Activated T-helper 2 cell treated with anti-CD3 and anti-CD28 coated beads, Interferon-gamma antibody, Interleukin-2, Interleukin-4, amounts not matched to agents 10 μg/mL and 5 μg/mL and 100 μg/mL, durations not matched to agents 14 hours and 24 hours and 36 hours (primary cell): ENCODE data around the gene KCNK7. TPM values are rescaled to one million over a fixed set of nuclear protein-coding genes. Genes with fewer than 3 reads are reported as not detected.

Experiments used
- DNase-seq: peaks from one replicate; pipeline ENCODE4 v3.0.0; 2021; ENCODE audit warnings: low spot score
- H3K27ac Mint-ChIP-seq: one replicate; pipeline ENCODE4 v1.8.0; 2021; ENCODE audit warnings: mixed read lengths
- H3K27me3 Mint-ChIP-seq: one replicate; pipeline ENCODE4 v1.8.0; 2021; ENCODE audit warnings: low read depth, mixed read lengths
- H3K36me3 Mint-ChIP-seq: one replicate; pipeline ENCODE4 v1.8.0; 2021; ENCODE audit warnings: low read depth, mixed read lengths
- H3K4me1 Mint-ChIP-seq: one replicate; pipeline ENCODE4 v1.8.0; 2021; ENCODE audit warnings: low read depth, mixed read lengths
- H3K4me3 Mint-ChIP-seq: one replicate; pipeline ENCODE4 v1.8.0; 2021; ENCODE audit warnings: low read depth, mild to moderate bottlenecking, moderate library complexity, mixed read lengths
- H3K9me3 Mint-ChIP-seq: one replicate; pipeline ENCODE4 v1.8.0; 2021; ENCODE audit warnings: mixed read lengths
- intact Hi-C: fragments of 100-400 bp; cut with micrococcal nuclease; formaldehyde crosslinking; loops from one replicate; pipeline ENCODE4 v1.15.1; 2023
- total RNA-seq: library from RNA; stranded (reverse); gene quantifications from 2 replicates; pipeline ENCODE4 v1.2.3, GENCODE V29; 2022

The KCNK7 gene
- total RNA-seq, 1 donor from 2014 or later = 0.78 TPM

- H3K4me1 Mint-ChIP-seq = peaks cover 3% of the 10 kb centered on the region
- H3K27ac Mint-ChIP-seq = no peak overlapping the region
- DNase-seq = no peak
- H3K36me3 Mint-ChIP-seq = peaks cover 60% of the 10 kb centered on the region
- H3K27me3 Mint-ChIP-seq = no peaks in the 10 kb centered on the region
- no peaks in the 10 kb centered on the region for H3K9me3 Mint-ChIP-seq
- intact Hi-C loops = no loop called here
- H3K4me3 Mint-ChIP-seq = no peak overlapping the region
These were observed 27.6 kb upstream of the KCNK7 start for GRCh38 chr11:65623177-65623576.

GRCh38 chr11:65622011-65622410 lies 26.4 kb upstream of the KCNK7 start:
- intact Hi-C loops = no loop called here
- Mint-ChIP-seq H3K9me3 (no peaks in the 10 kb centered on the region), H3K27me3 (no peaks in the 10 kb centered on the region), H3K4me3 (no peak overlapping the region), H3K27ac (no peak overlapping the region), H3K36me3 (peaks cover 55% of the 10 kb centered on the region), H3K4me1 (peaks cover 5% of the 10 kb centered on the region)
- no peak for DNase-seq

DNA sequence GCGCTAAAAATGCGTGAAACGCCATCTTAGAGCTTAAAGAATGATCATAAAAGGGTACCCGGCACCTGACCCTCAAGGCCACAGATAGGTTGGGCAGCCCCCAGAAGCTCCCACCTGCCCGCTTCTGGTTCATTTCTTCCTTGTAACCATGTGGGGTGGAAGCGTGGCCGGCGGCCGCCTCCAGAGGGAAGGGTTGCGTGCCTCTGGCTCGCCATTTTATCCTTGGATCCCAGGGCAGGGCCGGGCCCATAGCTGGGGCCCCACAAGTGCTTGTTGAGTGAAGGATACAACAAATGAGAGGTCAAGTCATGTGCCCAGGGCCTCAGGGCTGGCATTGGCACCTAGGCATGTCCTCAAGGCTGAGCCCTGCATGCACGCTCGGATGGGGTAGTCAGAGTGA lies 25.9 kb upstream of the KCNK7 start:
- intact Hi-C loops = no loop called here
- Mint-ChIP-seq H3K9me3 (no peaks in the 10 kb centered on the region), H3K36me3 (peaks cover 56% of the 10 kb centered on the region), H3K4me3 (no peak overlapping the region), H3K27me3 (no peaks in the 10 kb centered on the region), H3K4me1 (peaks cover 11% of the 10 kb centered on the region), H3K27ac (no peak overlapping the region)
- no peak for DNase-seq

- intact Hi-C loops = no loop called here
- Mint-ChIP-seq H3K36me3 (peaks cover 51% of the 10 kb centered on the region), H3K27ac (no peak overlapping the region), H3K4me1 (peaks cover 12% of the 10 kb centered on the region), H3K27me3 (no peaks in the 10 kb centered on the region), H3K4me3 (no peak overlapping the region), H3K9me3 (no peaks in the 10 kb centered on the region)
- no peak for DNase-seq
These were observed 25.1 kb upstream of the KCNK7 start for GRCh38 chr11:65620666-65621065.

DNA sequence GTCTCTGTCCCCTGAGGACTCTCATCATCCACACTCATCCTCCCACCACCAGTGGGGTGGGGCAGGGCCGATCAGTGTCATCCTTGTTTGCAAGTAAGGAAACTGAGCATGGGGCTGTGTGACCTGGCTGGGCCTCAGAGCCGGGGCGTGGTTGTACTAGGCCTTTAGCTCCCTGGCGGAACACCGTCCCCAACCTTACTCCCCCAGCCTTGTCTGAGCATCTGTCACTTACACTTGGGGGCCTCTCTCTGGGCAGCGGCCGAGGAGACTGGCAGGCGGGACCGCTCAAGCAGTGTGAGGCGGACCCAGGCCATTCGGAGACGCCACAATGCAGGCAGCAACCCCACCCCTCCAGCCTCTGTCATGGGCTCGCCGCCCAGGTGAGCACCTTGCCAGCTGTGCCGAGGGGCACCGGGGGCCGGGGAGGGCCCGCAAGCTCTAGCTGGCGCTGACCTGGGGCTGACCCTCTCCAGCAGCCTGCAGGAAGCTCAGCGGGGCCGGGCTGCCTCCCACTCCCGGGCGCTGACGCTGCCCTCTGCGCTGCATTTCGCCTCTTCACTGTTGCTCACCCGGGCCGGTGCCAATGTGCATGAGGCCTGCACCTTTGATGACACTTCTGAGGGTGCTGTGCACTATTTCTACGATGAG lies 23.8 kb upstream of the KCNK7 start:
- intact Hi-C loops = no loop called here
- peaks cover 12% of the 10 kb centered on the region for H3K4me1 Mint-ChIP-seq
- H3K9me3 Mint-ChIP-seq = no peaks in the 10 kb centered on the region
- no peak overlapping the region for H3K4me3 Mint-ChIP-seq
- peaks cover 47% of the 10 kb centered on the region for H3K36me3 Mint-ChIP-seq
- DNase-seq = no peak
- H3K27me3 Mint-ChIP-seq = no peaks in the 10 kb centered on the region
- no peak overlapping the region for H3K27ac Mint-ChIP-seq

GRCh38 chr11:65618763-65619162 lies 23.2 kb upstream of the KCNK7 start:
- H3K4me1 Mint-ChIP-seq = peaks cover 12% of the 10 kb centered on the region
- H3K9me3 Mint-ChIP-seq = no peaks in the 10 kb centered on the region
- H3K4me3 Mint-ChIP-seq = no peak overlapping the region
- intact Hi-C loops = no loop called here
- no peaks in the 10 kb centered on the region for H3K27me3 Mint-ChIP-seq
- H3K36me3 Mint-ChIP-seq = peaks cover 46% of the 10 kb centered on the region
- no peak overlapping the region for H3K27ac Mint-ChIP-seq
- no peak for DNase-seq

DNA sequence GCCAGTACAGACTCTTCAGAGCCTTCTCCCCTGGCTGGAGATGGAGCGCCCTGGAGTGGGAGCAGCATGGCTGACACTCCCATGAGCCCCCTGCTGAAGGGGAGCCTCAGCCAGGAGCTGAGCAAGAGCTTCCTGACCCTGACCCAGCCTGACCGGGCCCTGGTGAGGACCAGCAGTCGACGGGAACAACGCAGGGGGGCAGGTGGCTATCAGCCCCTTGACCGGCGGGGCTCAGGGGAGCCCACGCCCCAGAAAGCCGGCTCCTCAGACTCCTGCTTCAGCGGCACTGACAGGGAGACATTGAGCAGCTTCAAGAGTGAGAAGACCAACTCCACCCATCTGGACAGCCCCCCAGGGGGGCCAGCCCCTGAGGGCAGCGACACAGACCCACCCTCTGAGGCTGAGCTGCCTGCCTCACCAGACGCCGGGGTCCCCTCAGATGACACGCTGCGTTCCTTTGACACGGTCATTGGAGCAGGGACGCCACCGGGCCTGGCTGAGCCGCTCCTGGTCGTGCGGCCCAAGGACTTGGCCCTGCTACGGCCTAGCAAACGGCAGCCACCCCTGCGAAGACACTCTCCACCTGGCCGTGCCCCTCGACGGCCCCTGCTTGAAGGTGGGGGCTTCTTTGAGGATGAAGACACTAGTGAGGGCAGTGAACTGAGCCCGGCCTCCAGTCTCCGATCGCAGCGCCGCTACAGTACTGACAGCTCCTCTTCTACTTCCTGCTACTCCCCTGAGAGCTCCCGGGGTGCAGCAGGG lies 22.6 kb upstream of the KCNK7 start:
- peaks cover 13% of the 10 kb centered on the region for H3K4me1 Mint-ChIP-seq
- no peak overlapping the region for H3K27ac Mint-ChIP-seq
- intact Hi-C loops = no loop called here
- H3K4me3 Mint-ChIP-seq = peak overlapping the region; percentile 98
- no peaks in the 10 kb centered on the region for H3K9me3 Mint-ChIP-seq
- no peaks in the 10 kb centered on the region for H3K27me3 Mint-ChIP-seq
- H3K36me3 Mint-ChIP-seq = peaks cover 44% of the 10 kb centered on the region
- DNase-seq = no peak

GRCh38 chr11:65617136-65617850 lies 21.7 kb upstream of the KCNK7 start:
- Mint-ChIP-seq H3K27me3 (no peaks in the 10 kb centered on the region), H3K4me1 (peaks cover 16% of the 10 kb centered on the region), H3K36me3 (peaks cover 39% of the 10 kb centered on the region), H3K9me3 (no peaks in the 10 kb centered on the region), H3K4me3 (peak overlapping the region; percentile 98), H3K27ac (peak overlapping the region; percentile 90)
- intact Hi-C loops = no loop called here
- no peak for DNase-seq

DNA sequence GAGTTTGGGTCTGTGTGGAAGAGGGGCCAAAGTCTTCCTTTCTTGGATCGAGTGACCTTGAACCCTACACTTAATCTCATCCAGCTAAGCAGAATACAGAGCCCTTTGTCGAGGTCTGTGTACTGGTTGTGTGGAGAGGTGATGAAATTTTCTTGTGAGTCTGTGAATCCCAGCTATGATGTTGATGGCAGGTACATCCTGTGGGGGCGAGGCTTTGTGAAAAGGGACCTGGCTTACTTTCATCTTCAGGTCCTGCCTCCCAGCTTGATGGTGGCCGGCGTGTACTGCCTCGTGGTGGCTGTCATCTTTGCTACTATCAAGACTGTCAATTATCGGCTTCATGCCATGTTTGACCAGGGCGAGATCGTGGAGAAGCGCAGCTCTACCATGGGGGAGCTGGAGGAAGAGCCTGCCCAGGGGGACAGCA lies 21.0 kb upstream of the KCNK7 start:
- H3K4me3 Mint-ChIP-seq = peak overlapping the region; percentile 98
- no peaks in the 10 kb centered on the region for H3K9me3 Mint-ChIP-seq
- H3K27me3 Mint-ChIP-seq = no peaks in the 10 kb centered on the region
- peaks cover 41% of the 10 kb centered on the region for H3K36me3 Mint-ChIP-seq
- intact Hi-C loops = no loop called here
- peak overlapping the region; percentile 90 for H3K27ac Mint-ChIP-seq
- peaks cover 20% of the 10 kb centered on the region for H3K4me1 Mint-ChIP-seq
- peak; percentile 31 for DNase-seq

DNA sequence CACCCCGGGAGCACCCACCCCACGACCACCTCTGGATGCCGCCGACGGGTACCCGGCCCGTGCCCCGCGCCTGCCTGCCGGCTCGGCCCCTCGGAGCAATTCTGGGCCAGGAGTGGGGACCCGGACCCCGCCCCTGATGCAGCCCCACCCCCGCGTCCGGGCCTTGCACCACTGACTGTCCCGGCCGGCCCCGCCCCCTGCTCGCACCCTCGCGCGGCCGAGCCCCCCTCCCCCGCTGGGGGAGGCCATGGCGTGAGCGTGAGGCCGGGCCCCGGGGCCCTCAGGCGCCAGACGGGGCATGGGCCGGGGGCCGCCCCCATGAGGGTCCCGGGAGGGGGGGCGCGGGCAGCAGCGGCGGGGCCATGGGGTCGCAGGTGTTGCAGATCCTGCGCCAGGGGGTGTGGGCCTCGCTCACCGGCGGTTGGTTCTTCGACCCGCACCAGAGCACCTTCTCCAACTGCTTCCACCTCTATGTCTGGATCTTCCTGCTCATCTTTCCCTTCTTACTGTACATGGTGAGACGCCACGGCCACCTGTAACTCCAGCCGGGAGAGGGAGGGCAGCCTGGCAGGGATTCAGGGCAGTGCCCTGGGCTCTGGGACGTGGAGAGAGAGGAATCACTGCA lies 20.5 kb upstream of the KCNK7 start:
- intact Hi-C loops = loop anchor here (1.0 to 2.0 kb wide), 7 partner anchors 27 to 652 kb away; partner anchors contain the start of genes RAB1B, RELA and ZNRD2
- H3K4me1 Mint-ChIP-seq = peaks cover 21% of the 10 kb centered on the region
- no peaks in the 10 kb centered on the region for H3K9me3 Mint-ChIP-seq
- peaks cover 42% of the 10 kb centered on the region for H3K36me3 Mint-ChIP-seq
- peak overlapping the region; percentile 98 for H3K4me3 Mint-ChIP-seq
- no peaks in the 10 kb centered on the region for H3K27me3 Mint-ChIP-seq
- H3K27ac Mint-ChIP-seq = peak overlapping the region; percentile 94
- no peak for DNase-seq

- Mint-ChIP-seq H3K27me3 (no peaks in the 10 kb centered on the region), H3K4me3 (peak within 1 kb of the TSS; percentile 98), H3K27ac (peak within 1 kb of the TSS; percentile 94), H3K36me3 (peaks cover 46% of the 10 kb centered on the region), H3K4me1 (peaks cover 27% of the 10 kb centered on the region), H3K9me3 (no peaks in the 10 kb centered on the region)
- DNase-seq = peak; percentile 100
- intact Hi-C loops = loop anchor here (1.0 to 2.0 kb wide), 7 partner anchors 27 to 653 kb away; partner anchors contain the start of genes RAB1B, RELA and ZNRD2
These were observed 19.8 kb upstream of the KCNK7 start, which contains the start of gene PCNX3 for GRCh38 chr11:65615229-65615949. PCNX3 (plus strand) TSS chr11:65615776; CDS start chr11:65616312, 536 bp downstream.
